Measurements from ENCODE around the gene LAMA3. TPM values are rescaled to one million over a fixed set of nuclear protein-coding genes. Genes with fewer than 3 reads are reported as not detected.

LAMA3 gene
- total and polyA plus RNA-seq, 4 donors: 0.26 to 3.9 (median 0.37) TPM

GRCh38 chr18:23800902-23801301, 111.6 kb downstream of the LAMA3 start:
- Histone ChIP-seq H3K36me3 (ENCODE audit: control insufficient read depth in 4 of 4, insufficient read depth in 3 of 4, low read depth in 1 of 4, low read length in 3 of 4) (no peaks in the 10 kb centered on the region), H3K9me3 (ENCODE audit: control insufficient read depth in 4 of 4, low read length in 3 of 4) (no peaks in the 10 kb centered on the region), H3K27me3 (ENCODE audit: control insufficient read depth in 4 of 4, insufficient read depth in 4 of 4, low read length in 3 of 4) (no peaks in the 10 kb centered on the region), H3K4me1 (ENCODE audit: control insufficient read depth in 4 of 4, insufficient read depth in 4 of 4, low read length in 3 of 4) (no peaks in the 10 kb centered on the region), H3K27ac (ENCODE audit: low read depth in 1 of 2, low read length in 2 of 2) (no peak overlapping the region), H3K4me3 (ENCODE audit: low read depth in 1 of 3, low read length in 3 of 3) (no peak overlapping the region), H3K9ac (ENCODE audit: low read depth in 1 of 2, low read length in 2 of 2) (no peak overlapping the region)
- DNase-seq (ENCODE audit: low spot score): no peak
- no peak for TF ChIP-seq RXRA (IDR thresholded peaks at IDR 0.05)
- no peak for TF ChIP-seq ATF3 (IDR thresholded peaks at IDR 0.05)
- TF ChIP-seq YY1 (IDR thresholded peaks at IDR 0.05): no peak
- no peak for TF ChIP-seq HNF4G (IDR thresholded peaks at IDR 0.05)
- no peak for TF ChIP-seq FOXA1 (IDR thresholded peaks at IDR 0.05)
- no peak for TF ChIP-seq SP1 (IDR thresholded peaks at IDR 0.05)
- no peak for TF ChIP-seq JUND (IDR thresholded peaks at IDR 0.05)
- no peak for TF ChIP-seq CTCF (IDR thresholded peaks at IDR 0.05; ENCODE audit: low read depth, low read length, missing input control)
- TF ChIP-seq ZBTB33 (IDR thresholded peaks at IDR 0.05): no peak
- no peak for TF ChIP-seq GABPA (IDR thresholded peaks at IDR 0.05 in 1 of 2, conservative IDR thresholded peaks at IDR 0.05 in 1 of 2)
- TF ChIP-seq TAF1 (conservative IDR thresholded peaks at IDR 0.05): no peak
- no peak for TF ChIP-seq EGR1 (IDR thresholded peaks at IDR 0.05; ENCODE audit: low read depth in 2 of 2)
- no peak for TF ChIP-seq FOXA2 (IDR thresholded peaks at IDR 0.05)
- TF ChIP-seq HNF4A (conservative IDR thresholded peaks at IDR 0.05): no peak
- no peak for TF ChIP-seq NR2F2 (IDR thresholded peaks at IDR 0.05)
- TF ChIP-seq RAD21 (IDR thresholded peaks at IDR 0.05): no peak
- TF ChIP-seq REST (IDR thresholded peaks at IDR 0.05): no peak
- WGBS: 87% methylated on average over 3 of the region's 3 CpGs

GRCh38 chr18:23802817-23803216, 113.6 kb downstream of the LAMA3 start:
- Histone ChIP-seq H3K4me1 (ENCODE audit: control insufficient read depth in 4 of 4, insufficient read depth in 4 of 4, low read length in 3 of 4) (no peaks in the 10 kb centered on the region), H3K36me3 (ENCODE audit: control insufficient read depth in 4 of 4, insufficient read depth in 3 of 4, low read depth in 1 of 4, low read length in 3 of 4) (no peaks in the 10 kb centered on the region), H3K9ac (ENCODE audit: low read depth in 1 of 2, low read length in 2 of 2) (no peak overlapping the region), H3K4me3 (ENCODE audit: low read depth in 1 of 3, low read length in 3 of 3) (no peak overlapping the region), H3K27me3 (ENCODE audit: control insufficient read depth in 4 of 4, insufficient read depth in 4 of 4, low read length in 3 of 4) (no peaks in the 10 kb centered on the region), H3K27ac (ENCODE audit: low read depth in 1 of 2, low read length in 2 of 2) (no peak overlapping the region), H3K9me3 (ENCODE audit: control insufficient read depth in 4 of 4, low read length in 3 of 4) (no peaks in the 10 kb centered on the region)
- DNase-seq (ENCODE audit: low spot score): no peak
- WGBS: 92% methylated on average over 2 of the region's 2 CpGs
- TF ChIP-seq TAF1 (conservative IDR thresholded peaks at IDR 0.05) (no peak), NR2F2 (IDR thresholded peaks at IDR 0.05) (no peak), REST (IDR thresholded peaks at IDR 0.05) (no peak), SP1 (IDR thresholded peaks at IDR 0.05) (no peak), ATF3 (IDR thresholded peaks at IDR 0.05) (no peak), RAD21 (IDR thresholded peaks at IDR 0.05) (no peak), MAX (IDR thresholded peaks at IDR 0.05) (no peak), ZBTB33 (IDR thresholded peaks at IDR 0.05) (no peak), JUND (IDR thresholded peaks at IDR 0.05) (no peak), EGR1 (IDR thresholded peaks at IDR 0.05; ENCODE audit: low read depth in 2 of 2) (no peak), HNF4G (IDR thresholded peaks at IDR 0.05) (no peak), YY1 (IDR thresholded peaks at IDR 0.05) (no peak), FOXA1 (IDR thresholded peaks at IDR 0.05) (no peak), RXRA (IDR thresholded peaks at IDR 0.05) (no peak)
